SK-N-DZ (cell line): ENCODE results near the gene SLC9A9.

Experiments
- DNase-seq: peaks from one replicate; pipeline ENCODE4 v3.0.0-alpha.2; 2015; ENCODE audit warnings: low spot score

The SLC9A9 gene

GRCh38 chr3:143510601-143511000 is 337.7 kb downstream of the SLC9A9 start:
- no peak for DNase-seq

GRCh38 chr3:143507735-143508580 is 340.3 kb downstream of the SLC9A9 start:
- DNase-seq: no peak

GRCh38 chr3:143506190-143506589 is 342.1 kb downstream of the SLC9A9 start:
- no peak for DNase-seq

- DNase-seq: no peak
These were observed 344.9 kb downstream of the SLC9A9 start for GRCh38 chr3:143503325-143503885.

- DNase-seq: no peak
These were observed 346.2 kb downstream of the SLC9A9 start for GRCh38 chr3:143502081-143502480.

GRCh38 chr3:143497382-143497781 is 350.9 kb downstream of the SLC9A9 start:
- DNase-seq: no peak

- no peak for DNase-seq
These were observed 352.1 kb downstream of the SLC9A9 start for GRCh38 chr3:143496191-143496590.

- DNase-seq: no peak
These were observed 352.7 kb downstream of the SLC9A9 start for GRCh38 chr3:143495527-143495926.

- no peak for DNase-seq
These were observed 361.7 kb downstream of the SLC9A9 start for GRCh38 chr3:143486611-143487010.

- DNase-seq: no peak
These were observed 363.3 kb downstream of the SLC9A9 start for GRCh38 chr3:143484846-143485512.

- DNase-seq: no peak
These were observed 365.1 kb downstream of the SLC9A9 start for GRCh38 chr3:143483214-143483613.

- DNase-seq: no peak
These were observed 365.9 kb downstream of the SLC9A9 start for GRCh38 chr3:143482106-143483088.

GRCh38 chr3:143480344-143480743 is 367.9 kb downstream of the SLC9A9 start:
- DNase-seq: no peak

GRCh38 chr3:143479727-143480126 is 368.5 kb downstream of the SLC9A9 start:
- no peak for DNase-seq

GRCh38 chr3:143478115-143478693 is 370.1 kb downstream of the SLC9A9 start:
- no peak for DNase-seq

GRCh38 chr3:143476965-143477640 is 371.2 kb downstream of the SLC9A9 start:
- DNase-seq: no peak

- DNase-seq: no peak
These were observed 372.3 kb downstream of the SLC9A9 start for GRCh38 chr3:143475981-143476380.

GRCh38 chr3:143472731-143473523 is 375.3 kb downstream of the SLC9A9 start:
- DNase-seq: no peak

- DNase-seq: no peak
These were observed 376.6 kb downstream of the SLC9A9 start for GRCh38 chr3:143471705-143472104.

- DNase-seq: no peak
These were observed 379.1 kb downstream of the SLC9A9 start for GRCh38 chr3:143469159-143469558.
